ENCODE measurements around the gene PRR5L.

- TF ChIP-seq CTCF (IDR thresholded peaks at IDR 0.05) (no peak), POLR2A (IDR thresholded peaks at IDR 0.05) (no peak)
Observed at GRCh38 chr11:36313750-36314433, 17.8 kb downstream of the PRR5L start.

Data from ovary (tissue), 3 donors.